Duodenal mucosa (tissue), 2 donors: ENCODE measurements around the gene PKD1.
"Not testable (repeated sequence)": the region's sequence is repeated elsewhere in the genome, so short reads cannot be mapped to it uniquely, and the experiment has no call there.

Experiments used
- H3K27ac ChIP-seq: one replicate; pipeline ENCODE4 v1.7.0; 2013; ENCODE audit warnings: low read depth, low read length
- H3K27me3 ChIP-seq, 2 donors: one replicate each; pipeline ENCODE4 v1.7.0; 2013; ENCODE audit warnings: low read length in 2 of 2, control low read depth in 1 of 2; ENCODE audit not compliant: insufficient read depth in 2 of 2, control insufficient read depth in 1 of 2
- H3K36me3 ChIP-seq, 2 donors: one replicate each; pipeline ENCODE4 v1.7.0; 2013; ENCODE audit warnings: low read length in 2 of 2, control low read depth in 1 of 2; ENCODE audit not compliant: insufficient read depth in 2 of 2, control insufficient read depth in 1 of 2
- H3K4me1 ChIP-seq, 2 donors: one replicate each; pipeline ENCODE4 v1.7.0; 2013; ENCODE audit warnings: low read length in 2 of 2, control low read depth in 1 of 2; ENCODE audit not compliant: insufficient read depth in 2 of 2, control insufficient read depth in 1 of 2
- H3K4me3 ChIP-seq, 2 donors: one replicate each; pipeline ENCODE4 v1.7.0; 2013; ENCODE audit warnings: low read length in 2 of 2, low read depth in 1 of 2
- H3K9ac ChIP-seq, 2 donors: one replicate each; pipeline ENCODE4 v1.7.0; 2013; ENCODE audit warnings: low read length in 2 of 2, low read depth in 1 of 2
- H3K9me3 ChIP-seq, 2 donors: one replicate each; pipeline ENCODE4 v1.7.0; 2013; ENCODE audit warnings: low read length in 2 of 2, control low read depth in 1 of 2; ENCODE audit not compliant: control insufficient read depth in 1 of 2

The PKD1 gene

DNA sequence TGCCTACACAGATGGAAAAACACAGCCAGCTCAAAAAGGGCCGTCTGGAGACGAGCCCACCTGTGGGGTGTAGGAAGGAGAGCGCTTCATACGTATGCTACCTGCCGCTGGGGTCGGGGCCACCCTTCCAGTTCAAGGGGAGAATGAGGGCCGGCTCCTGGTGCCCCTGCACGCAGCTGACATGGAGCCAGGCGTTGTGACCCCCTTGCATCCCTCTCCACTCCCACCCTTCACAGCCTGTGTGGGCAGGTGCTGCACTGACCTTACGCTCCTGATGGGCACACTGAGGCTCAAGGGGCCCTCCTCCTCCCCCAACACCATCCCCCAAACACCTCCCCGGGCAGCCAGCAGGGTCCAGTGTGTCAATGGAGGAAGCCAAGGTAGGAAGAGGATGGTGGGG, 10.1 kb downstream of the PKD1 start:
- peaks cover 0 to 15% of the 10 kb centered on the region in 2 donors for H3K4me1 ChIP-seq

GRCh38 chr16:2124694-2125444, 10.8 kb downstream of the PKD1 start:
- not testable (repeated sequence) for H3K4me3 ChIP-seq, H3K27me3 ChIP-seq, H3K9me3 ChIP-seq, H3K9ac ChIP-seq, H3K36me3 ChIP-seq
- peak overlapping the region; percentile 70 for H3K27ac ChIP-seq
- H3K4me1 ChIP-seq, result peaks cover 0 to 15% of the 10 kb centered on the region in 2 donors

More for the DNA sequence above, 10.1 kb downstream of the PKD1 start:
- H3K9ac ChIP-seq, H3K27me3 ChIP-seq, H3K4me3 ChIP-seq, H3K9me3 ChIP-seq, H3K36me3 ChIP-seq: not testable (repeated sequence)
- H3K27ac ChIP-seq, result peak overlapping the region; percentile 62

DNA sequence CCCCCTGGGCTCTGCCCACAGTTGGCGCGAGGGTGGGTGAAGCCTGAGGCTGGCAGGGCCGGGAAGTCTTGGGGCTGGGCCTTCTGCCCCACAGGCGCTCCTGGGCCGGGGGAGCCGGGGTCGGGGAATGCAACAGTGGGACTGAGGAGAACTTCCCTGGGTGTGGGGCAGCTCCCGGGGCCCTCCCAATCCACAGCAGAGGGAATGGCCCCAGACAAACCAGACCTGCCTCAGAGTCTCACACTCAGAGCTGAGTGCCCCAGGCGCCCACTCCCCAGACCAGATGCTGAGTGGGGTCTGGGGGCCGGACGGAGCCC, 11.4 kb downstream of the PKD1 start:
- Histone ChIP-seq H3K4me1 (peaks cover 0 to 15% of the 10 kb centered on the region in 2 donors), H3K27ac (peak overlapping the region; percentile 50)
- H3K4me3 ChIP-seq, H3K36me3 ChIP-seq, H3K9ac ChIP-seq, H3K27me3 ChIP-seq, H3K9me3 ChIP-seq: not testable (repeated sequence)

DNA sequence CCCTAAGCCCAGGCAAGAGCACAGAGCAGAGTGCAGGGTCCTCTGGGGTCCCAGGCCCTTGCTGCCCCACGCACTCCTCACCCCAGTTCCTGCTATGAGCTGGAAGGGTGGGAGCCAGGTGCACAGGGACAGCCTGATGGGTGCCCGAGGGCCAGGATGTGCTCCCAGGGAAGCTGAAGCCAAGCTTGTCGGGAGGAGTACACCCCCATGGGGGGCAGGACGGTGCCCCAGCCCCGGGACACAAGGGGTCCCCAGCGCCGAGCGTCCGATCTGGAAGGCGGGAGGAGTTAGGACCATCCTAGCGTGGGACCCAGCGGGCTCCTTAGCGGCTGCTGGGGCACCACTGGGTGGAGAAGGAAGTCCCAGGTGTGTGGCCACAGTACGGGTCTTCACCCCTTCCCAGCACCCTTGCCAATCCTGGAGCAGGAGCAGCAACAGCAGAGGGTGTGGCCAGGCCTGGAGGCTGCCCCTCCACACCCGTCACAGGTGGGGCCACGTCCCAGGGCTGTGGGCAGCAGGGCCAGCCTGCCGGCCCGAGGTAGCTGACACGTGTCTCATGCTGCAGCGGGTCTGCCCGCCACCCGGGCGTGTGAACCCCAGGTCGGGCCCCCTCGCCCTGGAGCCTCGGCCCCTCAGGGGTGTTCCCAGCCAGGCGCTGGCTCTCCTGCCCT, 11.9 kb downstream of the PKD1 start:
- H3K9me3 ChIP-seq, H3K4me3 ChIP-seq, H3K9ac ChIP-seq, H3K27me3 ChIP-seq, H3K36me3 ChIP-seq, H3K27ac ChIP-seq: not testable (repeated sequence)
- H3K4me1 ChIP-seq, result peaks cover 0 to 15% of the 10 kb centered on the region in 2 donors

DNA sequence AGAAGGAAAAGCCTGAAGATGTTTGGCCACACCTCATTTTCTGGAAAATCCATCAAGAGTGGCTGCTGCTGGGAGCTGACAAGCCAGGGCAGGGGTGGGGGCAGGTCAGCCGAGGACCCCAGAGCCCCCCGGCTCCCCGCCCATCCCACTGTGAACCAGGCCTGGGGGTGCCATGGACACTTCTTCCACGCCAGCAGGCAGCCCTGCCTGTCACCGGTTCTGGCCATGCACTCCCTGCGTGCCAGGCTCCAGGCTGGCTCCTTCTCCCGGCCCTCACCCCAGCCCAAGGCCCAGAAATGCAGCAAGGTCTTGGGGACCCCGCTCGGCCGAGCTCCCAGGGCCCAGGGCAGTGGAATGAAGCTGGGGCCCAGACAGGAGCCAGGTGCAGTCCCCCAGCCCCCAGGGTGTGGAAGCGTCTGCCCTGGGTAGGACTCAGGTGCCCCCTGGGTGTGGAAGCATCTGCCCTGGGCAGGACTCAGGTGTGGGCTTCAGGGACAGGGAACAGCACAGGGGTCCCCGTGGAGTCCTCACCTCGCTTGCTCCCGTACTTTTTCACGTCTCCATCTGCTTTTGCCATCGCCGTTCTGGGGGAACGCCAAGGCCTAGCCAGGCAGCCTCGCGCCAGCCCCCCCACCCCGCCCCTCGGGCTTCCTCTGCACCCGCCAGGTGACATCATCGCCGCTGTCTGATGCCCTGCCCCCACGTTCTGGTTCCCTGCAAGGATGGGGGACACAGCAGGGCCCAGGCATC, 12.6 kb downstream of the PKD1 start:
- not testable (repeated sequence) for H3K27ac ChIP-seq, H3K36me3 ChIP-seq, H3K9ac ChIP-seq, H3K27me3 ChIP-seq, H3K4me3 ChIP-seq, H3K9me3 ChIP-seq
- peaks cover 0 to 11% of the 10 kb centered on the region in 2 donors for H3K4me1 ChIP-seq

DNA sequence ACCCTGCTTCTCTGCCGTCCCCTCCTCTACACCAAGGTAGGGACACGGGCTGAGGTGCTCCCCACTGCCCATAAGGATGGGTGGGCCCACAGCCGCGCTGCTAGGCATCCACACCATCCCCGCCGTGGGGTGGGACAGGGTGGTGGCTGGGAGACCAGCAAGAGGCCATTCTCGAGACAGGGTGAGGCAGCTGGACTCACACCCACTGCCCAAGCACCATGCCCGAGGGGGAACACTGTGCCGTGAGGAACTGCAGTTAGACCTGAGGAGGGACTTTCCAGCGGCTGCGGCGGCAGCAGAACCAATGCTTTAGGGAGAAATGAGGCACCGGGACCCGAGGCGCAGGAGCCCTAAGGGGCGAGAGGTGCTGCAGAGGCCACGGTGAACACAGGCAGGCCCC, 13.3 kb downstream of the PKD1 start:
- no peak overlapping the region for H3K9ac ChIP-seq
- H3K9me3 ChIP-seq, result no peaks in the 10 kb centered on the region
- H3K36me3 ChIP-seq, result no peaks in the 10 kb centered on the region
- H3K4me3 ChIP-seq, result no peak overlapping the region
- H3K27me3 ChIP-seq, result no peaks in the 10 kb centered on the region
- no peak overlapping the region for H3K27ac ChIP-seq
- peaks cover 0 to 11% of the 10 kb centered on the region in 2 donors for H3K4me1 ChIP-seq

- Histone ChIP-seq H3K9ac (no peak overlapping the region), H3K4me1 (peaks cover 0 to 6% of the 10 kb centered on the region in 2 donors), H3K9me3 (no peaks in the 10 kb centered on the region), H3K36me3 (no peaks in the 10 kb centered on the region), H3K27ac (no peak overlapping the region), H3K4me3 (no peak overlapping the region), H3K27me3 (no peaks in the 10 kb centered on the region)
Measured at GRCh38 chr16:2121853-2122252, 13.8 kb downstream of the PKD1 start.

- not testable (repeated sequence) for H3K27me3 ChIP-seq, H3K27ac ChIP-seq, H3K36me3 ChIP-seq, H3K9ac ChIP-seq, H3K4me1 ChIP-seq, H3K4me3 ChIP-seq, H3K9me3 ChIP-seq
Measured at GRCh38 chr16:2121325-2121724, 14.4 kb downstream of the PKD1 start.

DNA sequence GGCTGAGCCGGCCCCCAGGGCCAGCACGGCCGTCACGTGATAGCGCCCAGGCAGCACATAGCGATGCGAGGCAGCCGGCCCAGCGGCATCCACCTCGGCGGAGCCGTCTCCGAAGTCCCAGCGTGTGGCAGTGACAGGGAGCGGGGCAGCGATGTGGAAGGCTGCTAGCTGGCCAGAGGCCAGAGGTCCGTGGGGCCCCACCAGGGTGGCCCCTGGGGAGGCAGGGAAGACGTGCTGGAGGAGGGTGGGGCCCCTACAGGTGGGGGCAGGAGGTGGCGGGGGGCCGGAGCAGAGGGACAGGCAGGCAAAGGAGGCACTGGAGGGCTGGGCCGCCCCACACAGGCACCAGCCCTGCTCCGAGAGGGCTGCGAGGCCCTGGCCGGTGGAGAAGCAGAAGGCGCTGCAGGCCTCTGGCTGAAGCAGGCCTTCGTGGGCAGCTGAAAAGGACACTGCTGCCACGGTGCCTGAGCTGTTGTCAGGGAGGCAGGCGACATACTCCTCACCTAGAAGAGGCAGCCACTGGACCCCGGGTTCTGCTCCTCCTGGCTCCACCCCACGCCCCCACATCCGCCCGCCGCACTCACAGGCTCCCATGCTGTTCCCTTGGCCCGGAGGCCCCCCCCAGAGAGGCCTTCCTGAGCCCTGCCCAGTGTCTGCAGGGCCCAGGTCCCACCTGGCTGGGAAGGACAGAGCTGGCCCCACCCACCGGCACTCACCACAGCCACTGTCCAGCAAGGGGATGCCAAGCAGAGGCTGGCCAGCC, 17.6 kb downstream of the PKD1 start:
- not testable (repeated sequence) for H3K4me3 ChIP-seq, H3K27ac ChIP-seq, H3K4me1 ChIP-seq

DNA sequence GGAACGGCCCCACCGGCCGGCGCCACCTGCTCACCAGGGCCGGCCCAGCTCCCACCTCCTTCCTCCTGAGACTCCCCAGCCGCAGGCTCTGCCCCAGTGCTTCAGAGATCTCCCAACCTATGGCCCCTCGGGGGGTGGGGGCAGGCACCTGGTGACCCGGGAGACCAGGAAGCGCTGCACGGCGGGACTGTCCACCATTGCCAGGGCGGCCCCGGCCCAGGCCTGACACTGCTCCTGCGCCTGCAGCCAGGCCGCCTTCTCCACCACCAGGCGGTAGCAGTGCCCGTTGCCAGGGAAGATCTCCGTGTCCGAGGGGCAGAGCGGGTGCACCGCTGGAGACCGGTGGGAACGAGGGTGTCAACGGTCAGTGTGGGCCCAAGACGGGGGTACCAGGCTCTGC, 18.4 kb downstream of the PKD1 start:
- H3K36me3 ChIP-seq, H3K4me1 ChIP-seq, H3K9ac ChIP-seq, H3K9me3 ChIP-seq, H3K4me3 ChIP-seq, H3K27me3 ChIP-seq, H3K27ac ChIP-seq: not testable (repeated sequence)

More for the DNA sequence above, 17.6 kb downstream of the PKD1 start:
- not testable (repeated sequence) for H3K9ac ChIP-seq, H3K9me3 ChIP-seq, H3K36me3 ChIP-seq, H3K27me3 ChIP-seq
